MM.1S (cell line): ENCODE results near the gene PRSS56.

Experiments used
- DNase-seq: peaks from one replicate; pipeline ENCODE4 v3.0.0-alpha.2; 2015
- H2AFZ ChIP-seq: fragments of 300-600 bp; sonication (generic); 2 replicates; pipeline ENCODE4 v1.6.0; 2016; ENCODE audit warnings: antibody characterized with exemption, low read length
- H3F3A ChIP-seq: fragments of 300-600 bp; sonication (generic); 2 replicates; pipeline ENCODE4 v1.6.1; 2016; ENCODE audit warnings: mild to moderate bottlenecking, antibody characterized with exemption, low read length, moderate library complexity, mixed read lengths; ENCODE audit not compliant: insufficient read depth
- H3K27ac ChIP-seq: fragments of 300-600 bp; sonication (generic); 2 replicates; pipeline ENCODE4 v1.5.1; 2016; ENCODE audit warnings: mild to moderate bottlenecking, low read length
- H3K27me3 ChIP-seq: fragments of 300-600 bp; sonication (generic); replicated peaks from 2 replicates; pipeline ENCODE4 v1.6.0; 2016; ENCODE audit warnings: low read length; ENCODE audit not compliant: insufficient read depth
- H3K36me3 ChIP-seq: fragments of 300-600 bp; sonication (generic); replicated peaks from 2 replicates; pipeline ENCODE4 v1.6.1; 2016; ENCODE audit warnings: mild to moderate bottlenecking, low read length, mixed read lengths; ENCODE audit not compliant: insufficient read depth
- H3K4me1 ChIP-seq: fragments of 300-600 bp; sonication (generic); 2 replicates; pipeline ENCODE4 v1.6.1; 2016; ENCODE audit warnings: low read length, mixed read lengths
- H3K4me2 ChIP-seq: fragments of 300-600 bp; sonication (generic); 2 replicates; pipeline ENCODE4 v1.6.0; 2016; ENCODE audit warnings: low read depth, low read length
- H3K4me3 ChIP-seq: fragments of 300-600 bp; sonication (generic); 2 replicates; pipeline ENCODE4 v1.5.1; 2016; ENCODE audit warnings: low read length, mixed read lengths
- H3K79me2 ChIP-seq: fragments of 300-600 bp; sonication (generic); 2 replicates; pipeline ENCODE4 v1.6.1; 2016; ENCODE audit warnings: mixed run types, low read length, mixed read lengths
- H3K9ac ChIP-seq: fragments of 300-600 bp; sonication (generic); 2 replicates; pipeline ENCODE4 v1.6.1; 2016; ENCODE audit warnings: low read length, mixed read lengths
- H3K9me2 ChIP-seq: fragments of 300-600 bp; sonication (generic); replicated peaks from 2 replicates; pipeline ENCODE4 v1.6.1; 2016; ENCODE audit warnings: mild to moderate bottlenecking, low read length, mixed read lengths; ENCODE audit not compliant: insufficient read depth
- H3K9me3 ChIP-seq: fragments of 300-600 bp; sonication (generic); replicated peaks from 2 replicates; pipeline ENCODE4 v1.6.1; 2016; ENCODE audit warnings: mild to moderate bottlenecking, low read length, mixed read lengths; ENCODE audit not compliant: insufficient read depth
- H4K20me1 ChIP-seq: fragments of 300-600 bp; sonication (generic); 2 replicates; pipeline ENCODE4 v1.6.1; 2016; ENCODE audit warnings: mild to moderate bottlenecking, low read length, moderate library complexity, mixed read lengths; ENCODE audit not compliant: insufficient read depth
- CTCF ChIP-seq: fragments of 300-600 bp; sonication (generic); IDR thresholded peaks from 2 replicates; pipeline ENCODE4 v1.5.1; 2016; ENCODE audit warnings: antibody characterized with exemption, low read length, mixed read lengths
- EZH2 ChIP-seq: fragments of 300-600 bp; sonication (generic); optimal IDR thresholded peaks from 2 replicates; pipeline ENCODE3; 2017; ENCODE audit warnings: low read depth, mild to moderate bottlenecking, antibody characterized with exemption, low read length, mixed read lengths
- EZH2phosphoT487 ChIP-seq: fragments of 300-600 bp; sonication (generic); IDR thresholded peaks from 2 replicates; pipeline ENCODE4 v1.6.1; 2018; ENCODE audit warnings: antibody characterized with exemption, low read length

The PRSS56 gene

DNA sequence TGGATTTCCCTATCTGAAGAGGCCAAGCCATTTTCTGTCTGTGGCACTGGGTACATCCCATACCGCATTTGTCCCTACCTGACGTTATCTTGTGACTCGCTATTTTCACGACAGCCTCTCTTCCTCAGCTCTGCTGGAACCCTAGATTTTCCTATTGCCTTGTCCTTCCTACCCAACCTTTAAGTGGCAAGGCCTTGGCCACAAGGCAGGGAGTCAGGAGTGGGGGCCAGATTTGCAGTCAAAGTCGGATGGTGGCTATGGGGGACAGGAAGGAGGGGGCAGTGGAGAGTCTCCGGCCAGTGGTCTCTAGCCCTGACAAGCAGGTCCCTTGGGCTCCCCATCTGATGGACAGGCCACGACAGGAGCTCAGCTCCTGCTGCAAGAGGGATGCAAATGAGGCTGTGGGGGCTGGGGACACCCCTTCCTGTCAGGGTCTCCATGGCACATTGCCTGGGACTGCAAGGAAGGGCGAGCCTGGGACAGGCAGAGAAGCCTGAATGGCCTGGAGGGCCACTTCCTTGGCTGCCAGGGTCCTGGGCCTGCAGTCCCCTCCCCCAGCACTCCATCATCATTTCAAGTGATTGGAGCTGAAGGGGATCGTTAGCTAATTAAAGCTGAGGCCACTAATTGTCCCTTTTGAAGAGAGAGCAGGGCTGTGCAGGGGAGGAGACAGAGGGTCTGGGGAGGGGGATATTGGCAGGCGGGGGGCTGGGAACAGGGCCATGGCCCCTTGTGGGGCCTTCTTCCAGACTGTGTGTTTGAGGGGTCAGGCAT, 26.3 kb upstream of the PRSS56 start:
- no peak overlapping the region for H3K4me2 ChIP-seq
- TF ChIP-seq CTCF (no peak), EZH2 (no peak), EZH2phosphoT487 (no peak)
- H3F3A ChIP-seq = no peaks in the 10 kb centered on the region
- no peak overlapping the region for H3K27ac ChIP-seq
- DNase-seq = no peak
- no peaks in the 10 kb centered on the region for H3K9me3 ChIP-seq
- no peak overlapping the region for H3K9ac ChIP-seq
- peaks cover 3% of the 10 kb centered on the region; the same call in 1 of the 2 replicates for H3K27me3 ChIP-seq
- no peaks in the 10 kb centered on the region for H3K4me1 ChIP-seq
- H2AFZ ChIP-seq = no peak overlapping the region
- no peaks in the 10 kb centered on the region for H3K36me3 ChIP-seq
- H3K79me2 ChIP-seq = no peaks in the 10 kb centered on the region
- H3K9me2 ChIP-seq = no peaks in the 10 kb centered on the region
- no peak overlapping the region for H3K4me3 ChIP-seq
- no peaks in the 10 kb centered on the region for H4K20me1 ChIP-seq

- no peaks in the 10 kb centered on the region for H4K20me1 ChIP-seq
- no peak for DNase-seq
Observed at GRCh38 chr2:232494542-232494941, 25.6 kb upstream of the PRSS56 start.

DNA sequence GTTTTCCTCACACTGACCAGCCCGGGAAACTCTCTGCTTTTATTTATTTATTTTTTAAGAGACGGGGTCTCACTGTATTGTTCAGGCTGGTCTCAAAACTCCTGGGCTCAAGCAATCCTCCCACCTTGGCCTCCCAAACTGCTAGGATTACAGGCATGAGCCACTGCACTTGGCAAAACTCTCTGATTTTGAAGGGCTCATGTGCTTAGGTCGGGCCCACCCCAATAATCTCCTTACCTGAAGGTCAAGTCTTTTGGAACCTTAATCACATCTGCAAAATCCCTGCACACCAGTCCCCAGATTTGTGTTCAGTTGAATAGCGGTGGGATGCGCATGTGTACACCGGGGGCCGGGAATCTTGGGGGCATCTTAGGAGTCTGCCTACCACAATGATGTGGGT, 24.9 kb upstream of the PRSS56 start:
- Histone ChIP-seq H3F3A (no peaks in the 10 kb centered on the region), H2AFZ (no peak overlapping the region), H3K9me2 (no peaks in the 10 kb centered on the region), H3K27ac (no peak overlapping the region), H3K27me3 (no peaks in the 10 kb centered on the region; the same call in 1 of the 2 replicates), H3K4me3 (no peak overlapping the region), H3K9me3 (no peaks in the 10 kb centered on the region), H3K9ac (no peak overlapping the region), H3K4me2 (no peak overlapping the region), H3K36me3 (no peaks in the 10 kb centered on the region), H3K79me2 (no peaks in the 10 kb centered on the region), H3K4me1 (no peaks in the 10 kb centered on the region), H4K20me1 (no peaks in the 10 kb centered on the region)
- TF ChIP-seq EZH2phosphoT487 (no peak), EZH2 (no peak), CTCF (no peak)
- DNase-seq = no peak

More at GRCh38 chr2:232494542-232494941, 25.6 kb upstream of the PRSS56 start:
- no peaks in the 10 kb centered on the region; the same call in 1 of the 2 replicates for H3K27me3 ChIP-seq
- H3K79me2 ChIP-seq = no peaks in the 10 kb centered on the region
- H3K27ac ChIP-seq = no peak overlapping the region
- no peak overlapping the region for H2AFZ ChIP-seq
- no peaks in the 10 kb centered on the region for H3F3A ChIP-seq
- H3K4me3 ChIP-seq = no peak overlapping the region
- H3K4me1 ChIP-seq = no peaks in the 10 kb centered on the region
- no peaks in the 10 kb centered on the region for H3K36me3 ChIP-seq
- H3K9me3 ChIP-seq = no peaks in the 10 kb centered on the region
- H3K9ac ChIP-seq = no peak overlapping the region
- TF ChIP-seq EZH2phosphoT487 = no peak
- TF ChIP-seq CTCF = no peak
- no peak for TF ChIP-seq EZH2
- H3K9me2 ChIP-seq = no peaks in the 10 kb centered on the region
- H3K4me2 ChIP-seq = no peak overlapping the region
